HCEC 1CT (cell line): ENCODE measurements around the gene AGAP3.

Experiments used
- DNase-seq: peaks from one replicate; pipeline ENCODE4 v3.0.0-alpha.2; 2017

Gene AGAP3

GRCh38 chr7:151138153-151138851 lies 52.0 kb downstream of the AGAP3 start:
- DNase-seq: no peak

DNA sequence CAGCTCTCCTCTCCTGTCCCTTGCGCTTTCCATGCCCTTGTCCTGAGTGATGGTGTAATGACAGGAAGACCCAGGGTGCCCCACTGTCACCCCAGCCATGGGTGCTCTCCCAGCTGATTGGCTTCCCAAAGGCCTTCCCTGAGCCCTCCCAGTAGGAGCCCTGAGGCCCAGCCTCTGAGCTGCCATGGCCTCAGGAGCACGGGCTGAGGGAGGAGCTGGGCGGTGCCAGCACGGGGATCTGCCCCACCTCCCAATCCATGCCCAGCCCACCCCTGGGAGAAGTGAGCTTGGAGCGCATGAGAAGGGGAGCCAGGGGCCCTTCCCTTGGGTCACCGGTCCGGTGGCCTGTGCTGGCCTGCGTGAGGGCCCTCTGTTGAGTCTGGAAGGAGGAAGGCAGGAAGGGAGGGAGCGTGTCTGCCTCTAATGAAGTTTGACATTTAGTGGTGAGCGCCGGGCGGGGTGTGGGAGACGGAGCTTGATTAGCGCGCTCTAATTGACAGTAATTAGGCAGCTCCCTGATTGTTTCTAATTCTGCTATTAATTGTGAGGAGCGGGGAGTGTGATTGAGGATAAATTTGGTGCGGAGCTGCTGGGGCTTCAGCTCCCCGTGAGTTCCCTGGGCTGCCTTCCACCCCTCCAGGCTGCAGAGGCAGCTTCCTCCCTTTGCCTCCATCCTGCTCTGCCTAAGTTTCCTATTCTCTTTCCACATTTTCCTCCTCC lies 53.0 kb downstream of the AGAP3 start:
- no peak for DNase-seq

DNA sequence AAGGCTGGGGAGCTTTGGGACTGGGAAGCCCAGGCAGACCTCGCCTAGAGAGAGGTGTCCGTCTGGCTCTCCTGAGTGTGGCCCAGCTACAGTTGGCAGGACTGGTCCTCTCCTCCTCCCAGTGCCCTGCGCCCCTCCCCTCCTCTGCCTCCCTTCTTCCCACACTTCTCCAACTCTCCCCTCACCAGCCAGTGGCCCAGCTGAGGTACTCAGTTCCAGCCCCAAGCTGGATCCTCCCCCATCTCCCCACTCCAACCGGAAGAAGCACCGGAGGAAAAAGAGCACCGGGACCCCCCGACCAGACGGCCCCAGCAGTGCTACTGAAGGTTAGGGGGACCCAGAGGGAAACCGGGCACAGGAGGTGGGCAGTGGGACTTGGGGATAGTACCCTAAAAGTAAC lies 53.5 kb downstream of the AGAP3 start:
- DNase-seq: no peak

GRCh38 chr7:151140826-151141225 lies 54.6 kb downstream of the AGAP3 start:
- no peak for DNase-seq

- no peak for DNase-seq
These were observed 55.1 kb downstream of the AGAP3 start for GRCh38 chr7:151141311-151141854.

DNA sequence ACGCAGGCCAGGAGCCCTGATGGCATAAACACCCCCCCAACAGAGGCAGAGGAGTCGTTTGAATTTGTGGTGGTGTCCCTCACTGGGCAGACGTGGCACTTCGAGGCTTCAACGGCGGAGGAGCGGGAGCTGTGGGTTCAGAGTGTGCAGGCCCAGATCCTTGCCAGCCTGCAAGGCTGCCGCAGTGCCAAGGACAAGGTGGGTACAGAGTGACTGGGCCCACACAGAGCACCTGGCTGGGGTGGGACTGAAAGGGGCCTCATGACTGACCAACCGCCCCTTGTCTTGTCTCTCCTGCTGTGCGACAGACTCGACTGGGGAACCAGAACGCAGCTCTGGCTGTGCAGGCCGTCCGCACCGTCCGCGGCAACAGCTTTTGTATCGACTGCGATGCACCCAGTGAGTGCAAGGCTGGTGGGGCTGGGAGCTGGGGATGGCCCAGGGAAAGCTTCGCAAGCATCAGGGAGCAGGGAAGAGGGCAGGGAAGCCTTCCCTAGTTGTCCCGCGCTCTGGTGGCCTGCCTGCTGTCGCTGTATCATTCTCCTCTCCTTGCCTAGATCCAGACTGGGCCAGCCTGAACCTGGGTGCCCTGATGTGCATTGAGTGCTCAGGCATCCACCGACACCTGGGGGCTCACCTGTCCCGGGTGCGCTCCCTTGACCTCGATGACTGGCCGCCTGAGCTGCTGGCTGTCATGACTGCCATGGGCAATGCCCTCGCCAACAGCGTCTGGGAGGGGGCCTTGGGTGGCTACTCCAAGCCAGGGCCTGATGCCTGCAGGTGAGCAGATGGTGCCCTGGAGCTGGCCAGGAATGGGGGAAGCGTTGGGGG lies 55.8 kb downstream of the AGAP3 start:
- no peak for DNase-seq

DNA sequence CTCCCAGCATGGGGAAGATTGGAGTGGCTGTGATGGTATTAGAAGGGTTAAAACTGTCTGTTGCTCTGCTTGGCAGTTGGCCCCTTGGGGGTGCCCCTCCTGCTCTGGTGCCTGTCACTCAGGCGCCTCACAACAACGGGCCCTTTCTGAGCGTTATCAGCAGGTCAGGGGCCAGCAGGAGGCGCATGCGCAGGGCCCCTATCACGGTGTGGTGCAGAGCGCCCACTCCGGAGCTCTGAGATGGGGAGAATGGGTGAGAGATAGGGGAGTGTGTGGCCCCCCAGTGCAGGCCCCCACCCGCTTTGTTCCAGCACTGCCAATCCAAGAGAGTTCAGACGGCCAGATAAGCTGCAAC lies 56.4 kb downstream of the AGAP3 start:
- DNase-seq: no peak

GRCh38 chr7:151143261-151144015 lies 57.2 kb downstream of the AGAP3 start:
- no peak for DNase-seq

- DNase-seq: no peak
These were observed 58.1 kb downstream of the AGAP3 start for GRCh38 chr7:151144387-151144786.

DNA sequence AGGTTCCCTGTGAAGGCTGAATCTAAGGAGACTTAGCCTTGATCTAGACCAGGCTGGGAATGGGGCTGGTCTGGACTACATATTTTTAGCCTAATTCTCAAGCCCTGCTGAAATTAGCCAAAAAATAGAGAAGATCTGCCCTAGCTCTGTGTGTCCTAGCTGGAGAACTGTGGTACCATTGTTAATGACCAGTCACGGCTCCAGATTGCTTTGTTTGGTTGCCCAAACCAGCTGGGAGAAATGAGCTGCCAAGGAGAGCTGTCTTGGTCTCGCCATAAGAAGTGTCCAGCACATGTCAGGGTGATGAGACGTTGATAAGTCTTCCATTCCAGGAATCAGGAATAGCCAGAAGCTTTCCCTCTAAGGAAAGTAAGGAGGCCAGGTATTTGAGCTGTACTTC lies 60.5 kb downstream of the AGAP3 start:
- DNase-seq: no peak

GRCh38 chr7:151148319-151149259 lies 62.3 kb downstream of the AGAP3 start:
- no peak for DNase-seq

DNA sequence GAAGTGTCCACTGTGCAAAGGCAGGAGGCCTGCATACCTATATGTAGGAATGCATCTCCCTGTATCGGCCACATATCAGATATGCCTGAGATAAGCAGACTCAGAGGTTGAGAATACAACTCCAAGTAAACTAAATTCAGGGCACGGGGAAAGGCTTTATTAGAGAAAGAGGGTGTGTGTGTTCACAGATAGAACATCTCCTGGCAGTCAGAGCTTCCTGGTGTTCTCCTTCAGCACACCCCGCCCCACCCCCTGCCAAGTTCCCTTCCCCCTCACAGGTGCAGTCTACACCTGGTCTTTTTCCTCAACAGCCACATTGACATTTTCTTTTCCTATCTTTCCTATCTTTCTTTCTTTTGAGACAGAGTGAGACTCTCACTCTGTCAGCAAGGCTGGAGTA lies 64.1 kb downstream of the AGAP3 start:
- no peak for DNase-seq

- DNase-seq: no peak
These were observed 66.6 kb downstream of the AGAP3 start for GRCh38 chr7:151152643-151153513.

DNA sequence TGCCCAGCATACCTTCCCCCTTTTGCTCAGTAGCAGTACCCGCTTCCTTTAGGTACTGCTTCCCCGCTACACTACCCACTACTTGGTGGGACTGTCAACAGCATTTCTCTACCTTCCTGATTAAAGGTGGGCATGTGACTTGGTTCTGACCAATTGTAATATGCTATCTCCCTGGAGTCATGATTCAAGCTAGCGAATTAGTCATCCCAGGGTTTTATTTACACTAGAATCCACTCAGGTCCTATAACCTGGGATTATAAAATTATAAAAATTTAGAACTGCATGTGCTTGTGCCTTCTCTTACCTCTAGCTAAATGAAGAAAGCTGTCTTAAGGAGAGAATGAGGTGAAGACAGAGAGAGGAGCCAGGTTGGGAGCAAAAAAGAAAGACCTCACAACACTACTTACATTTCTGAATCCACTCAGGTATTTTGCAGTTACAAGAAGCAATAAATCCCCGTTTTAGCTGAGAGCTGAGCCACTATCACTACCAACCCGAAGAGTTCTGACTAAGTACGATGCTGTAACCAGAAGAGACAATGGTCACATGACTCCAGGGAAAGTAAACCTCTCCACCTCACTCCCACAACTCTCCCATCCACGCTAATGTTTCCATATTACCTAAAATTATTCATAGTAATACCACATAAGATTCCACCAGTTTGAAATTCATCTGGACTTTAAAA lies 71.5 kb downstream of the AGAP3 start:
- no peak for DNase-seq

GRCh38 chr7:151161757-151162156 lies 75.5 kb downstream of the AGAP3 start:
- no peak for DNase-seq

DNA sequence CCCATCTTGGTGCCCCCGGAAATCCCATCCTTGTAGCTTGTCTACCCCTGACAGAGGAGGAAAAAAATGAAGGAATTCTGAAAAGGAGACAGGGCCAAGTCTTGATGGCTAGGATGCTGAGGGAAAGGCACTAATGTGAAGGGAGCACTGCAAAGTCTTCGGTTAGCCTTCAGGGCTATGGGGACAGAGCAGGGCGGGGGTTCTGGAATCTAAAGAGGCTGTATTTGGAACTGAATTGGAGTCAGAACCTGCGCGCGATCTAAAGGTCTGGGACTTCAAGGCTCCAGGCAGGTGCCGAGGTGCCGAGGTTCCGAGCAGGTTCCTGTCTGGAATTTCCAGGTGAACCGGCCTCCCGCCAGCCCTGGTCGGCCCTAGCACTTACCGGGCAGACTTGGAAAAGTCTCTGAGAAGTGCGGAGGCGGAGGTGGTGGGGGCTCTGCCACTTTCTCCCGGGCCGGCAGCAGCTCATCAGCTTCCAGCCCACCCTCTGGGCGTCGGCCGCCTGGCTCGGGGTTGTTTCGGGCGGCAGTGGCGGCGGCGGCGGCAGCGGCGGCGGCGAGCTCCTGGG lies 80.4 kb downstream of the AGAP3 start:
- DNase-seq: no peak

GRCh38 chr7:151167197-151167961 lies 81.1 kb downstream of the AGAP3 start, which contains the start of gene GBX1:
Gene GBX1 (minus strand): TSS chr7:151167694. CDS start chr7:151167548, 146 bp downstream.
- no peak for DNase-seq

DNA sequence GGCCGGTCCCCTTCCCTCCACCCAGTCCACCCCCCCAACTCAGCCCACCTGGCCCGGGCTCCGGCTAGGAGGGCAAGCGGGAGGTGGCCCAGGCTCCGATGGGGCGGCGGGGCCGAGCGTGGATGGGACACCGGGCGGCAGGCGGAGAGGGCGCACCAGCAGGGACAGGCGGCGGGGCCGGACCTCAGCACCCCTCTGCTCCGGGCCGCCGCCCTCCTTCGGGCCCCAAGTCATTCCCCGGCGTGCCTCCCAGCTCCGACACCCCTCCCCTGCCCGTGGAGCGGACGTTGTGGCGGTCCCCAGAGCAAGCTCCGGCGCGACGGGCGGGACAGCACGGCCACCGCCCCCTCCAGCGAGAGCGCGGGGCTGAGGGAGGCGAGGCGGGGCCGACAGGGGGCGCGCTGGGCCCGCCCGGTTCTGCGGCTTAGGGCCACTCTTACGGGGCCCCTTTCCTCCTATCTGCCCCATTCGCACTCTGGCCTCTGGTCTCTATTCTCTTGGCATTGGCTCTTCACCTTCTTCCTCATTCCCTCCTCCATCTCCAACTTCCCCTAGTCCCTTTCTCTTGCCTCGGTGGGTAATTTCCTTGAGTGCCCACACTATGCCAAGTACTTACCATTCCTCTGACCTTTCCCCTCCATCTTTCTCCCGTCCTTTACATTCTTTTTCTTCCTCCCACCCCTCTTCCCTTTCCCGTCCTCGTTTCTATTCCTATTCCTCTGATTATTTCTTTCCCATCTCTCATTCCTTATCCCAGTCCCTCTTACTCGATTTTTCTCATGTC lies 81.9 kb downstream of the AGAP3 start:
- no peak for DNase-seq
